22Rv1 (cell line): ENCODE results near the gene DSCAML1.

ENCODE experiments used
- H3K27ac ChIP-seq: fragments of 450-650 bp; 2 replicates; pipeline ENCODE4 v1.5.1; 2017
- CTCF ChIP-seq: fragments of 450-650 bp; IDR thresholded peaks from 2 replicates; pipeline ENCODE4 v1.5.1; 2017; ENCODE audit warnings: mild to moderate bottlenecking
- ZFX ChIP-seq: fragments of 450-650 bp; IDR thresholded peaks from 2 replicates; pipeline ENCODE4 v1.6.1; 2017; ENCODE audit warnings: antibody characterized with exemption, borderline replicate concordance

The DSCAML1 gene

GRCh38 chr11:117378976-117379865 is 417.8 kb downstream of the DSCAML1 start:
- TF ChIP-seq CTCF (no peak), ZFX (no peak)

More at GRCh38 chr11:117378976-117379865, 417.8 kb downstream of the DSCAML1 start:
- no peak overlapping the region for H3K27ac ChIP-seq
